GM18511 (cell line): ENCODE measurements around the gene ACACA.

Experiments
- ATAC-seq: cut with Tn5 transposase; IDR thresholded peaks from one replicate; pipeline ENCODE4 v1.9.1; 2021; ENCODE audit warnings: mild to moderate bottlenecking, moderate library complexity; ENCODE audit not compliant: unreplicated experiment

Gene ACACA

DNA sequence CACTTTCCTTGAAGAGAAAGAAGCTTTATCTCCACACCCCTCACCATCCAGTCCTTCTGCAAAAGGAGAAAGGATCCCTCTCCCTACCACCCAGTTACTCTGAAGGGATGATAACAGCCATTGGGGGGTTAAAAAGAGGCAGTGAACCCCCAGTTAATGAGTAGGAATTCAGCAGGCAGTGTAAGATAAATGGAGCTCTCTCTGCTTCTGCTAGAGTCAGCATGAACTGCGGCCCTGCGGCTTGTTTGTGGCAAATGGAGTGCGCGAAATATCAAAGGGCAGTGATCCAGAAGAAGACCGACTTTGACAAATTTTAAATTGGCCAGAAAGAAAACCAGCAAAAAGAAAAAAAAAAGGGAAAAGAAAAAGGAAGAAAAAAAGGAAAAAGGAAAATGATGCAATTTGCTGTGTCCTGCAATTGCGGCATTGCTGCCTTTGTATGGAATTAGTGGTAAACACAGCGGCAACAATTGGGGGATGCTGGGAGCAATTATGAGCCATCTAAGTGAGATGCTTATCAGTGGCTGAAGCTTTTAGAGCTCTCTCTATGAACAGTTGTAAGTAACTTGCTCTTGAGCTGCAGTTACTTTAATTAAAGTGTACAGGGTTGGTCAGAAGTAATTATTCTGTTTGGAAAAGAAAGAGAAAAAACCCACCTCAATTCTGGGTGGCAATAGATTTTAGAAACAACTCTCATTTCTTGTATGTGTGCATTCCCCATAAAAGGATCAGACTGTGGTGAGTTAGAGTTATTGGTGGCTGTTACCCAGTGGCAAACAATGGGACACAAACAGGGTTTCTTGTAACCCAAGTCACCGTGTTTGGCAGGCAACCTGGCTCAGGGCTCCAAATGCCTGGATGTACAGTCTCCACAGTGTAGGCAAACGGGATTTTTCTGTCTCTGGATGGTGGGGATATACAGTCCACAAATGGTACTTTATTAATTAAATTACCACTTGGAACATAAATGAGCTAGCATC, 296.6 kb downstream of the ACACA start:
- no peak for ATAC-seq

DNA sequence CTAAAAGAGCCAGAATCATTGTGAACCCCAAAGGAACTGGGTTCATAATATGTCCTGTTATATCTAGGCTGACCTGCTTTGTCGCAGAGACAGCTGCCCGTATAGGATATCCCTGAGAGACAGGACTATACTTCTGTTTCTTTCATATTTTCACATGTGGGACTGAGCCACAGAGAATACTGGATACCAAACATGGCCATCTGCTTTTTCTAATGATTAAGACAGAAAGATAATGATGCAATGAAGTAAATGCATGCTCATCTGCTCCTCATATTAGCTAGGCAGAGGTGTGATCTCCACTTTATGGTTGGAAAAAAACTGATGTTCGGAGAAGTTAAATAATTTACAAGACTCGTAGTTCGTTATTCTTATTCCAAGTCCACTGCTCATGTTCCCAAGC, 297.5 kb downstream of the ACACA start:
- no peak for ATAC-seq

DNA sequence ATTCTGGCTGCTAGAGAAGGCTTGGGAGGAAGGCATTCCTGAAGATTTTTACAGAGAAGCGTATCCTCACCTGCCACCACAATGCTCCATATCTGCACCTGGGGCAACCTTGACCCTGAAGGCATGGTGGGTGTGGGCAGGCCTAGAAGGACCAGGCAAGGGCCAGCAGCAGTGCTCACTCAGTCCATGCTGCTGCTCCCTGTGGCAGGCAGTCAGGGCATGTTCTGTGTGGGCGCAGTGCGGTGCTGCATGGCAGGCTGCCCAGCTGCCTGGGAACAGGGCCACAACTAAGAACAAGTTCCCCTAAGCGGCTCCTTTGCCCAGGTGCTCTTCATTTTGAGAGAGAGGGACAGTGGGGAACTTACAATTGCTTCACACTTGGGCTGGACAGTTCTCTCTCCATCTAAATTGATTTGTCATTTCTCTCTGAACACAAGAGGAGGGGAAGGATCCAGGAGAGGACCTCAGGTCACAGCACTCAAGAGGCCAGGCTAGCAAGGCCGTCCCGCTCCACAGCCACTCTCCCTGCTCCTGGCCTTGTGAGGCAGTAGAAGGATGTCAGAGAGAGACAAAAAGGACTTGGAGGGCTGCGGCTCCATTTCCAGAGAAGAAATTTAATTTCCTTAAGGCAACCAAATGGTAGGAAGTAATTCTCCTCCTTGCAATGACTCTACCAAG, 299.1 kb downstream of the ACACA start:
- no peak for ATAC-seq

DNA sequence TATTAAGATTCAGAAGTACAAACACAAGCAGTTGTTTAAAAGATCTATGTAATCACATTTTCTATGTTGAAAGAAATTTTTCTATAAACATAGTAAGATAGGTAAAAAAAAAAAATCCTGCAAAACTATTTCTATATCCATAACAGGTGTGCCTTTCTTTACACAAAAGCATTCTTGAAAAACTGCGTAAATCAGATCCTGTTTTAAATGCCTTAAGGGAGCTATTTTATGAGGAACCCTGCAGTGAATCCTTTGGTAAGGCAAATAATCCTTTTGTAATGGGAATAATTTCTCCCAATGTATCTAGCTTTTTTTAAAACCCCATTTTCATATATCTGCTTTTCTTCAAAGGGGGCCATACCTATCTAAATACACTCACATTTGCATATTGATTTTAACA, 300.6 kb downstream of the ACACA start:
- ATAC-seq, result no peak

DNA sequence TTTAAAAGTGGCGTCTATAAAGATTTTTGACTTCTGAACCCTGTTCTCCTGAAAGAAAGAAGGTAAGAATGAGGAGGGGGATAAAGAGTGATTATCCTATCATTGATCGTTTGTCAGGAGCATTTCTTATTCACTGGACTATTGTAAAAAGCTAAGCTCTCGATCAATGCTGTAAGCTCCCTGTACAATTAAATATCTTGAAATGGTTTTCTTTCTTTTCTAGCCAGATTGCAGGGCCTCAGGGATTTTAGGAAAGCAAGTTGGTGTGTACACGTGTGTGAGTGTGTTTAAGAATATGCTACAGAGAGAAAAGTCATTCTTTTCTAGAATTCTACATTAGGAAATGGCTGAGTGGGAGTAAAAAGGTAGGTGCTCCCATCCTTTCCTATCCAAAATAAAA, 303.4 kb downstream of the ACACA start:
- no peak for ATAC-seq

DNA sequence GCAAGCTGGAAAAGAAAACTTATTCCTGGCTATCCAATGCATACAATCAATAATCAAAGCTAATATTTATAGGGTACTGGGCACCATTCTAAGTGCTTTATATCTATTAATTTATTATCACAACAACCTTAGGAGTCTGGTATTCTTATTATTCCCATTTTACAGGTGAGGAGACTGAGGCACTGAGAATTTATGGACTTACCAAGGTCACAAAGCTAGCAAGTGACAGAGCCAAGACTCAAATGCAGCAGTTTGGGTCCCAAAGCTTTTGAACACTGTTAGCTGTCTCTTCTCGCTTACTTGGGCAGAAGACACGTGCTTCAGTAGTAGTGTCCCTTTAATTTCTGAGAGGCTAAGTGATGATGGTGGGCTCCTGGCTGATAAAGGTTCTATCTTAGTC, 305.3 kb downstream of the ACACA start:
- no peak for ATAC-seq

DNA sequence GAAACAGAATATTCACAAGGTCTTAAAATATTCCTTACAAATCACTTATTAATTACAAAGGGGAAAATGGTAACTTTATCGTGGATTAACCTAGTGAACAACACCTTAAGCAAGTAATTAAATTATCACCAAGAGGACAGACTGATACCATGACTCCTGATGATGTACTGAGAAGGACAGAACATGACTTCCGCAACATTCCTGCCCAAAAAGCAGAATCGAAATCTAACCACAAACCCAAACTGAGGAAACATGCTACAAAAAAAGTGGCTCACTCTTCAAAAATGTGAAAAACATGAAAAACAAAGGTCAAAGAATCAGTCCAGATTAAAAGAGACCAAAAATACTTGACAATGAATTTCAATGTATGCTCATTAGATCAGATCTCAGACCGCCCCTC, 306.4 kb downstream of the ACACA start:
- no peak for ATAC-seq

DNA sequence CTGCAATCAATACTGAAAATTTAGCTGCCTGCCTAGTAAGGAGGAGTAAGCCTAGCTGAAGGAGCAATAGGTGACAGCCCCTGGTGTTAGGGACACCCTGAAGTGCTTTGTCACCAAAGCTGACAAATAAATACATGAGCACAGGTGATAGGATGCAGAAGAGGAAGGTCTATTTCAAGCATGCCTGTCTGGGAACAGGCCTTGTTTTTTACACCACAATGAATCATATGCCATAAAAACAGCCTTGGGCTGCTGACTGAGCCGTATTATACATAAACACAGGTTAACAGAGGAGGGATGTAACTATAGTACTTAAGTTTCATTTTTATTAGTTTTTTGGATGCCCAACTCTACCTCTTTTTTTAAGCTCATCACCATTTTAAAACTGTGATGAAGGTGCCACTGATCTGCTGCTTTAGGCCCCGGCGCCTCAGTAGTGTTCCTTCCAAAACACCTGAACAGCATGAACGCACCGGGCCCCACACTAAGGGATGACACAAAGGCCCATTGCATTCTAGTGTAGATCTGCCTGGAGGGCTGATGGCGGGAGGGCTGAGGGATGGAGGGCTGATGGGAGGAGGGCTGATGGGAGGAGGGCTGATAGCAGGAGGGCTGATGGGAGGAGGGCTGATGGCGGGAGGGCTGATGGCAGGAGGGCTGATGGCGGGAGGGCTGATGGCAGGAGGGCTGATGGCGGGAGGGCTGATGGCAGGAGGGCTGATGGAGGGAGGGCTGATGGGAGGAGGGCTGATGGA, 307.5 kb downstream of the ACACA start:
- no peak for ATAC-seq

DNA sequence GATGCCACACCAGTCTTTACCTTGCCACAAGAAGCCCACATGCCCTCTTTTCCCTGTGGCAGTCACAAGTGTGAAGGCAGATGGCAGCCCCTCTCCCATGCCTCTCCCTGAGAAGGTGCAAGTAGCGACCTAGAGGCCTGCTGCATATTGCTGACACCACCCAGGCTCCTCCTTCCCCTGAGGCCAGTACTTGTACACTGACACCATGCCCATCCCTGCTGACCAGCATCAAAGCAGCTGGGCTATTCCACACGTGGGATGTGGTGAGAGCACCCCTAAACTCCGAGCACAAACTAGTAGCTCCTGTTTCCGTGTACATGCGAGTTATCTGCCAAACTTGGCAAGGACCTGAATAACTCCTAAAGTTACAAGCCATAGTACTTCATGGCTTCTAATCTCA, 308.5 kb downstream of the ACACA start:
- ATAC-seq, result no peak

DNA sequence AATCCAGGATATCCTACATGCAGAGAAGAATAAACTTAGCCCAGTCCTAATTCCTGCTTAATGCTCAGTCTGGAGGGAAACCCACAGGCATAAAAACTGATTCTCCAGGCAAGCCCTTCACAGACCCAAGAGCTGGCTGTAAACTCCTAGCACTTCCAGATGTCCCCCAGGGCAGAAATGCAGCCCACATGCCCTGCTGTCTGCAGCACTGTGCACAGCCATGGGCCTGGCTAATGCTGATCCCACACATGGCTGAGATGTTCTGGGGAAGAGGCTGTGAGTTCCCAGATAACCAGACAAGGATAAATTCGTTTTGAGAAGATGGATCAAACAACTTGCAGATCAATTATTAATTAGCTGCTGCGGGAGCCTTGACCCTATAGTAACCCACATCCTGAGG, 309.5 kb downstream of the ACACA start:
- no peak for ATAC-seq

DNA sequence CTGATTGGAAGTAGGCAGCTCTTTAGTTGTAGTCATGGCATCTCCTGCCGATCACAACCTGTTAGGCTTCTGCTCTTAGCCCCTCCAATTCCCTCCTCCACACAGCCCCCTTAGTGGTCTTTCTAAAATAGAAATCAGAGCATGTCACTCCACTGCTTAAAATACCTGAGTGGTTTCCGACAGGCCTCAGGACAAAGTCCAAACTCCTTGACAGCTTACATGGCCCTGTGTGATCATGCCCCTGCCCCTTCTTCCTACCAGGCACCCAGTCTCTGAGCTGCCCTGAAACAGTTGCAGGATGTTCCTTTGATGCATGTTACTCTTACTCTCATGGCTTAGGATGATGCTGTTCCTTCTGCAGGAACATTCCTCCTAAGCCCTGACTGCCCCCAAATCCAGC, 310.6 kb downstream of the ACACA start:
- no peak for ATAC-seq

DNA sequence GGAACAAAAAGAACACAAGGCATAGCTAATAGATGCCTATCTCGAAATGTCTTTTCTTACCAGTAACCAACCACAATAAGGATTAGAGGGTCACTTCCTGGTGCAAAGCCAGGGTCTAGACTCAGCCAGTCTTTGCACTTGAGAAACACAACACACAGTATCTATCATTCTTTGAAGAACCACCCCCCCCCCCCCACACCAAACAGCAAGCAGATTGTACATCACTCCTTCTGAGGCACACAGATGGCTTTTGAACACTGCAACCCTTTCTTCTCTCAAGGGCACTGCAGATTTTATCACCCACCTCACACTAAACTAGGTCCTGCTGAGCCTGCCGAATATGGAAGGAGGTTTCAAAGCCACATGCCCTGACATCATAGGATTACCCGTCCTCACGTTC, 312.2 kb downstream of the ACACA start:
- ATAC-seq, result no peak

DNA sequence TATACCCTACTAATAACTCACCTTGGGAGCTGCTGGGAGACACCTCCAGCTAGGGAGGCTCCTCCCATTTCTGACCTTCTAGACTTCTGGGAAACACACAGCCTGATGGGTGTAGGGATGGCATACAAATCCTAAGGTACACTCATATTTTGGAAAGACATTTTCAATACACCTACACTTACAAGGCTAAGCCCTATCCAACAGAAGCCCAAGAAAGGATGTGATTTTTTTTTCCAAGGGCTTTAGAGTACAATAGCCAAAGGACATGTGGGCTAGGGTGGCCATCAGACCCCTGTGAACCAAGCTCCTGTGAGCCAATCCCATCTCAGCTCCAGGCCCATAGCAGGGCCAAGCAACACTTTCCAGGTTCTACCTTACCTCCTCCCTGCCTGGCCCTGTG, 313.9 kb downstream of the ACACA start:
- no peak for ATAC-seq

DNA sequence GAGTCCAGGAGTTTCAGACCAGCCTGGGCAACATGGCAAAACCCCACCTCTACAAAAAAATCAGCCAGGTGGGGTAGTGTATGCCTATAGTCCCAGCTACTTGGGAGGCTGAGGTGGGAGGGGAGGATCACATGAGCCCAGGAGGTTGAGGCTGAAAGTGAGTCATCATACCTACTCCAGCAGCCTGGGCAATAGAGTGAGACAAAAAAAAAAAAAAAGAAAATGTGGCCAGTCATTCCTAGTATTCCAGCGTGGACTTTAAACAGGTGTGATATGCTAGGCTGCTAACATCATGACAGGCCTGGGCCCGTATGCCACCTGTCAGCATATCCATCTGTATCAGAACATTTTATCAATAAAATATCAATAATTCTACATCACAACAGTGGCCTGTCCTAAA, 314.6 kb downstream of the ACACA start:
- ATAC-seq, result no peak

DNA sequence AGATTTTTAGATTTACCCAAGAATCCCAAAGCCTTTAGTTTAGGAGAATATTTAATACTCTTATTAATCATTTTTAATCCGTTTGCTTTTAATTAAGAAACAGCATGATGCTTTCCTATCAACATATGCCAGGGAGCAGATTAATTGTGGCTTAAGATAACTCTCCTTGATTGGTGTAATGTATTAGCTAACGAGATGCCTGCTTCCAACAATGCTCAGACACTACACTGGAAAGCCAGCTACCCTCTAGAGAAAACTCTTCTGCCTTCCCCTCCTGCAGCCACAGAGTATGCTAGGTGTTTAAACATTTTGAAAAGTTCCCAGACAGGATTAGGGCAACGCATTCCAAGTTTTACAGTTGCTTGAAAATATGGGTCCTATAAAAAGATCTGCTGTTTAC, 315.7 kb downstream of the ACACA start:
- no peak for ATAC-seq

DNA sequence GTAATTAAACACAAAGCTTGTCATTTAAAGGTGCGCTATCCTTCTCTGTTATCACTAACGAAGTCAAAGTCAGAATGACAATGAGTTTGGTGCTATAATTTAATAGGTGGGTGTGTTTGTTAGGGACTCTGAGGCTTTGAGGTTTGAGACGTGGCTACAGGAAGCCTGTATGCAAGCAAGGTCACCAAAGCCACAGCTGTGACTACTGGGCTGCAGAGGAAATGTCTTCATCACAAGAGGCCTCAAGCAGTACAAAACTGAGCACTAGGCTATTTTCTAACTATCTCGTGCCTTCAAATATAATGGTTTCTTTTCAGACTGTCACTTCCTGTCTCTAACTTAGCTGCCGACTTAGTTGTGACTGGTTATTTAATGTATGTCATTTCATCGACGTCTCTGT, 316.7 kb downstream of the ACACA start:
- no peak for ATAC-seq

DNA sequence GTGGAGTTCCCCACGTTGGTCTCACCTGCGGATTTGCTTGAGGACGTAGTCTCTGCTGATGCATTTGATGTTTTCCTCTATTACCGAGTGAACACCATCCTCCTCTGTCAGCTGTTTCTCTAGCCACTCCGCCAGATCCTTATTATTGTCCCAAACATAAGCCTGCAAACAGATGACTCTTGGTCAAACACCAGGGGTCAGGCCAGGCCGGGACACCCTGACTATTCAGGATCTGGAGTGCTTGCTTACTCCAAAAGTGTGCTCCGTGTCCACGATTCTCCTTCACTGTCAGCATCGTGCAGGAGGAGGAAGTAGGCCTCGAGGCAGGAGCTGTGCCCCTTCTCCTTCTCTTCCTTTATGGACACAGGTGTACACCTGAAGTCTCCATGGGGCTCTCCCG, 317.7 kb downstream of the ACACA start:
- ATAC-seq, result no peak

DNA sequence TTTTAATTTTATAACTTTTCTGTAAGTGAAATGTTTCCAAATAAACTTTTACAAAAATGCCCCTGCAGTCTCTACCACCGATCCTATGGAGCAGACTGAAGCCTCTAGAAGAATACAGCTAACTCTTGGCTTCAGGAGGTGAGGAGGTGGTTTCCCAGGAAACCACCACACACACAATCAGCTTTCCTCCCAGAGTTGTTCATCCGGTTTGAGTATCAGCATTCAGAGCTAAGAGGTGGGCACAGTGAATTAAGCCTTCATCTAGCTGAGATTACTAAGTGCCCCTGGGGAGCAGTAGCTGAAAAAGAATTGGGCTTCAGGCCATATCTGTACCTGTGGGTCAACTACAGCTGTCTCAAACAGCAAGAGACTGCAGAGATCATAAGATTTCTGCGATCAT, 318.2 kb downstream of the ACACA start:
- no peak for ATAC-seq

DNA sequence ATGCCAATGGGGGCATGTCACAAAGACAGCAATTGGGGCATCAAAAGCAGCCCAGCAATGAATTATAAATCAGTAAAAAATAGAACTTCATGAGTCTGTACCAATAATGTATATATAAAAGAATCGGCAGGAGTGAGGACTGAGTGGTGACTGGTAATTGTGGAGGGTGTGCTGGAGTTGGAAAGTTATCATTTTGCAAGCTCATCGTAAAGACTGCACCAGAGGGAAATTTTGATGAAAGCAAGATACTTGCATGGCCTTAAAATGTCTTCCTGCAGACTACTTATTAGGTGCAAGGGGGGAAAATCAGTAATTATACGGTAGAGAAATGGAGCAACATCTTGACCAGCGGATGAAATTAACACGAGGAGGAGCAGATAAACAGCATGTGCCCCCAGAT, 319.0 kb downstream of the ACACA start:
- no peak for ATAC-seq

DNA sequence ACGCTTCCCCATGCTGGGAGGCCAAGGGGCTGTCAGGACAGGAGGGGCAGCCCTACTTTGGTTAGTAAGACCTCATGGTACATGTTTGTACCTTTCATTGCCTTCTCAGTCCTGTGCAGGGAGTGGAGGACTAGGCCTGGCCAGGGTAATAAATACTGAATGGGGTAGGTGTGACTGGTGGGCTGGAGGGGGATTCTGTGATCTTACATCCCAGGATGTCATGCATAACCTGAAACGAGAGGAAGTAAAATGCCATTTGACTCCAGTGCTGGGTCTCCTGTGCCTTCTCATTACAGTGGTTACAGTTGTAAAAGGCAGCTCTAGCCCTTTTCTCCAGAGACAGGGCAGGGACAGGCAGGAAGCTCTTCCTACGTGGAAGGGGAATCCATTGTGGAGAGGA, 319.7 kb downstream of the ACACA start:
- no peak for ATAC-seq

DNA sequence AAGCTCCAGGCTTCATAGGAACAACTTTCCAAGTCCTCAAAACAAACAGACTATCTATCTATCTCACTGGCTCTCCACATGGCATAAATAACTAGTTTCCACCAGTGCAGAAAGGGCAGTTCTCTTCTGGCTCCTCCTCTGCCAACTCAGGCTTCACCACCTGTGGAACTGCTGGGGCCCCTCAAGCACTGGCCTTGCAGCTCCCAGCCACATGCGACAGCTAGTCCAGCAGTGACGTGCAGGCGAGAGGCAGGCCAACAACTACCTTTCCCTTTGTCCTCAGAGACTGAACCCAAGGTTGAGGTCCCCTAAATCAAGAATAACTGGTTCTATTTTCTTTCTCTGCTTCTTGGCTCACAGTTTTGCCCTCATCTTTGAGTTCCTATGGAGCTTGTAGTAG, 320.3 kb downstream of the ACACA start:
- no peak for ATAC-seq

DNA sequence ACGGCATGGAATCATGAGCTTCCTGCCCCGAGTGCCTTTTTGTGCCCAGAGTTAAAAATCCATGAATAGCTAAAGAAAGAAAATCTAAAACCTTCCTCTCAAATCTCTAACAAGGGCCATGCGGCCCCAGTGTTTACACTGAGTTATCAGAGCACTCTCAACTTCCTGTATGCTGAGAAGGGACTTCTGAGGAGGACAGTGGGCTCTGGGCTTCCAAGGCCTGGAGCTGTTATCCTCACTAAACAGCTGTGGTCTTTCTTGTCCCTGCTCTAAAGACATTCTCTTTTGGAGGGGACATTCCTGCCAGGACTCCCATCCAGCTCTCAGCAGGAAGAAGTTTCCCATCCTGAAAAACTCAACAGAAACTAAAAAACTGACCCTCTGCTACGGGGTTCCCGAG, 322.3 kb downstream of the ACACA start:
- no peak for ATAC-seq
